NT2/D1 (cell line): Measurements from ENCODE around the gene RTN4R.

Experiments
- YY1 ChIP-seq: IDR thresholded peaks from 2 replicates; pipeline ENCODE4 v1.6.1; 2011; ENCODE audit not compliant: insufficient read length, insufficient read depth
- ZNF274 ChIP-seq: IDR thresholded peaks from 2 replicates; pipeline ENCODE4 v1.6.1; 2011; ENCODE audit warnings: mild to moderate bottlenecking, low read depth, low read length

DNA sequence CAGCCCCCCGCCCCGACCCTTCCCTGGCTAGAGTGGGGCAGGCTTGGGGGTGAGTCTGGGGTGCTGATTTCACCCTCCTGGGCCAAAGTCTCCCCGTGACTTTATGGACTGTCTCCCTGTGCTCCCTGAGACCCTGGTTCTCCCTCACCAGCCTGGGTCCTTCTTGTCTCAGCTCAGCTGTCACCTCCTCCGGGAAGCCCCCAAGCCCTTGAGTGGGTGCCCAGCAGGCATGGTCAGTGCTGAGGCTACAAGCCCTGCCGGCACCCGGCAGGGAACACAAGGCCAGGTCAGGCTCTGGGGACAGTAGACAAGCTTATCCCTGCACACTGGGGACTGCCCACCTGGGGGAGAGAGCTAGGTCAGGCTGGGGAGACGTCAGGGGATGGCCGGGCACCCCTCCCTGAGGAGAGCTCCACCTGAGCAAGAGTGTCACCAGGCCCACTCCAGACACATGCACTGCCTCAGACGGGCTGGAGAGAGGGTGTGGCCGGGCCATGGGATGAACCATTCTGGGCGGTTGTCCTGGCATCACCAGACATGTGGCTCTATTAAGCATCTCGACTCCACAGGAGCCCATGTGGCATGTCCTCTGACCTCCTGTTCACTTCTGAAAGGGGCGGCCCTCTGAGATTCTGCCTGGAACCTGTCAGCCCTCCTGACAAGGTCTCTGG lies 22.6 kb upstream of the RTN4R start:
- TF ChIP-seq ZNF274, result no peak
- no peak for TF ChIP-seq YY1
